Measurements from ENCODE around the gene PTPRE.

DNA sequence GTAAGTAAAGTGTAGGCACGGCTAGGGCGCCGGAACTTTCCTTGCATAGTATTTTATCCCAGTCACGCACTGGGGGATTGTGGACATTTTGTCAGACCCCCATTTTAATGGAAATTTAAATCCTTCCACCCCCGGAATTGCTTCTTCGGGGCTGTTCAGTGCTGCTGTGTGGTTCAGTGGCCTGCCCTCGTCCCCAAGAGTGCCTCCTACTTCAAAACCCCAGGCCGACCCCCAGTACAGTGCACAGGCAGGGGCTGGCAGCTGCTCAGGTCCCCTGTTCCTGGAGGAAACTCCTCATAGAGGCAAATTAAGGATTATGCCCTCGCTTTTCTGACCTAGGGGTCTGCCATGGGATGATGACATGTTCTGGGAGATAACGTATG lies 94.5 kb downstream of the PTPRE start:
- TF ChIP-seq, protein P1, sequence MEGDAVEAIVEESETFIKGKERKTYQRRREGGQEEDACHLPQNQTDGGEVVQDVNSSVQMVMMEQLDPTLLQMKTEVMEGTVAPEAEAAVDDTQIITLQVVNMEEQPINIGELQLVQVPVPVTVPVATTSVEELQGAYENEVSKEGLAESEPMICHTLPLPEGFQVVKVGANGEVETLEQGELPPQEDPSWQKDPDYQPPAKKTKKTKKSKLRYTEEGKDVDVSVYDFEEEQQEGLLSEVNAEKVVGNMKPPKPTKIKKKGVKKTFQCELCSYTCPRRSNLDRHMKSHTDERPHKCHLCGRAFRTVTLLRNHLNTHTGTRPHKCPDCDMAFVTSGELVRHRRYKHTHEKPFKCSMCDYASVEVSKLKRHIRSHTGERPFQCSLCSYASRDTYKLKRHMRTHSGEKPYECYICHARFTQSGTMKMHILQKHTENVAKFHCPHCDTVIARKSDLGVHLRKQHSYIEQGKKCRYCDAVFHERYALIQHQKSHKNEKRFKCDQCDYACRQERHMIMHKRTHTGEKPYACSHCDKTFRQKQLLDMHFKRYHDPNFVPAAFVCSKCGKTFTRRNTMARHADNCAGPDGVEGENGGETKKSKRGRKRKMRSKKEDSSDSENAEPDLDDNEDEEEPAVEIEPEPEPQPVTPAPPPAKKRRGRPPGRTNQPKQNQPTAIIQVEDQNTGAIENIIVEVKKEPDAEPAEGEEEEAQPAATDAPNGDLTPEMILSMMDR (IDR thresholded peaks at IDR 0.05): no peak
- TF ChIP-seq EP300 (IDR thresholded peaks at IDR 0.05): no peak
- TF ChIP-seq POLR2A (IDR thresholded peaks at IDR 0.05): no peak
- TF ChIP-seq POLR2AphosphoS5 (IDR thresholded peaks at IDR 0.05): no peak

Measured in upper lobe of left lung (tissue), 4 donors.